HG03066 (cell line): ENCODE measurements around the gene LAMTOR1.
A peak's percentile ranks its signal among the peaks of the same experiment; 100 is the strongest.
"Not testable (repeated sequence)": the region's sequence is repeated elsewhere in the genome, so short reads cannot be mapped to it uniquely, and the experiment has no call there.

Experiments used
- ATAC-seq: cut with Tn5 transposase; IDR thresholded peaks from one replicate; pipeline ENCODE4 v1.9.1; 2021; ENCODE audit warnings: low read depth; ENCODE audit not compliant: unreplicated experiment

The LAMTOR1 gene

GRCh38 chr11:72102946-72103753 lies at the start of gene LAMTOR1:
LAMTOR1 (minus strand) TSS chr11:72103297; CDS start chr11:72103224, 73 bp downstream.
- ATAC-seq: peak; percentile 93

GRCh38 chr11:72150882-72151281 lies 47.8 kb upstream of the LAMTOR1 start:
- no peak for ATAC-seq

DNA sequence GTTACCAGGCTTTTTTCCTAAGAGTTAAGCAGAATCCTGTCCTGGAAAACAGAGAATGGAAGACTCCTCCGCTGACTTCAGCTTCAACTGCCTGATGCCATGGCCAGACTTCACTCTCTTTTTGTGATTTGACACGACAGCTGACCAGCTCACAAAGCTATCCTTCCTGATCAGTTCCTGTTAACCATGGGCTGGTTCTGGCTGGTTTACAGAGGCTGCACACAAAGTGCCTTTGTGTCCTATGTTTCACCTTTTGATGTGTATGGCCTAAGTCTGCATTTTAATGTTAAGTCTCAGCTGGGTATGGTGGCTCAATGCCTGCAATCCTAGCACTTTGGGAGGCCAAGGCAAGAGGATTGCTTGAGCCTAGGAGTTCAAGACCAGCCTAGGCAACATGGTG lies 43.5 kb upstream of the LAMTOR1 start:
- ATAC-seq: no peak

GRCh38 chr11:72144807-72145565 lies 41.9 kb upstream of the LAMTOR1 start:
- ATAC-seq: no peak

DNA sequence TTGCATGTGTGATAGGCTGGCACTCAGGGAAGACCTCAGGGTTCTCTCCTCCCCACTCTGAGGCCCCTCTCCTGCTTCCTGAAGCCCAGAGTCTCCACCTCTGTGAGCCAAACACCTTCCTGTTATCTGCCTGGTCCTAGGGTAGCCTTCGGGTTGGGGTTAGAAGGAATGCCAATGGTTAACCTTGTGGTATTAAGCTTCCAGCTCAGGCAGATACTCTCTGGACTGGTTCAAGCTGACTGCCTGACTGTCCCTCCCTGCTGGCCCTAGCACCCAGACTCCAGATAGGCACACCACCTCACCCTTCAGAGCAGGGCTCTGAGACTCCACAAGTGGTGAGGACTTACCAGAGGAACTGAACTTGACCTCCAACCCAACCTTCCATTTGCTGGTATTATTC lies 39.4 kb upstream of the LAMTOR1 start:
- ATAC-seq: not testable (repeated sequence)

- not testable (repeated sequence) for ATAC-seq
These were observed 39.0 kb upstream of the LAMTOR1 start for GRCh38 chr11:72142086-72142485.

DNA sequence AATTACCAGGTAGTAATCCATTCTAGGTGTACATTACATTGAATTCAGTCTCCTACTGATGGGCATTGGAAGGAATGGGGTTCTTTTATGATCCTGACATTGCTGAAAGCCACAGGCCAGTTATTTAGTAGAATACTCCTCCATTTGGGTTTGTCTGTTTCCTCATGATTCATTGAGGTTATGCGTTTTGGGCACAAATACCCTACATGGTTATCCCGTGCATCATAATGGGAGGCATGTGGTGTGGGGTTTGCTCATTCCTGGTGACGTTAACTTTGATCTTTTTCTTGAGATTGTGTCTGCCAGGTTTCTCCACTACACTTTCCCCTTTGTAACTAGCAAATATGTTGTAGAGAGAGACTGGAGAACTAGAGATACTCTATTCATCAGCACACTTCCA lies 38.0 kb upstream of the LAMTOR1 start:
- no peak for ATAC-seq

- no peak for ATAC-seq
These were observed 37.6 kb upstream of the LAMTOR1 start for GRCh38 chr11:72140661-72141060.

DNA sequence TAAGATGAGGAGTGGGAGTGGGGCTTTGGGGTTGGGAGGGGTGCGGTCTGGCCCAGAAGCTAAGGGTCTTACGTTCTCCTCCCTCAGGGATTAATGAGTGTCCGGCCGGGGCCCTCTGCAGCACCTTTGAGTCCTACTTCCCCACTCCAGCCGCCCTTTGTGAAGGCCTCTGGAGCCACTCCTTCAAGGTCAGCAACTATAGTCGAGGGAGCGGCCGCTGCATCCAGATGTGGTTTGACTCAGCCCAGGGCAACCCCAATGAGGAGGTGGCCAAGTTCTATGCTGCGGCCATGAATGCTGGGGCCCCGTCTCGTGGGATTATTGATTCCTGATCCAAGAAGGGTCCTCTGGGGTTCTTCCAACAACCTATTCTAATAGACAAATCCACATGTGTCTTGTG lies 36.4 kb upstream of the LAMTOR1 start:
- no peak for ATAC-seq

GRCh38 chr11:72138821-72139390 lies 35.8 kb upstream of the LAMTOR1 start:
- no peak for ATAC-seq

DNA sequence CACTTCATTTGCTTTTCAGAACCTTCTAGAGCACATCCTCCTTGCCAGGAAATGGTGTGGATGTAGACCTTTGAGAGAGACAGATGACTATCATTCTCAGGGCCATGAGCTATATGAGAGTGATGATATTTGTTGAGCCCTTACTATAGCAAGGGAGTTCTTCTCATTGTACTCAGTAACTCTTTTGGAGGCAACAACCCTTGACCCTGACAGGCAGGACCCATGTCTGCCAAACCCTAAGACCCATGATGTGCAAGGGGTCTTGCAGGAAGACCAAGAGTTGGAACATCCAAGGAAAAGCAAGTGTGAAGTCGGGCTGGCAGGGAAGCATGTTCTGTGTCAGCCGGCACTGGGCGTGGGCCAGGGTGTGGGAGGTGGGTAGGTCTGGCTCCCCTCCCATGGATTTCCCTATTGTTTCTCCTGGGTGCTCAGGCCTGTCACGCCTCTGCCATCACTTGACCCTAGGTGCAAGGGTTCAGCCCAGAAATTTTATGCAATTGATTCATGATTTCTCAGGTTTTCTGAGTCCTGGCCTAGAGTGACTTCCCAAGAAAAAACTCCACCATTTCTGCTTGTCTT lies 33.7 kb upstream of the LAMTOR1 start:
- no peak for ATAC-seq

GRCh38 chr11:72135891-72136683 lies 33.0 kb upstream of the LAMTOR1 start:
- no peak for ATAC-seq

GRCh38 chr11:72135473-72135872 lies 32.4 kb upstream of the LAMTOR1 start, which contains the start of gene FOLR3:
FOLR3 (plus strand) TSS chr11:72135725; CDS start chr11:72135953, 228 bp downstream.
- not testable (repeated sequence) for ATAC-seq

GRCh38 chr11:72132646-72133045 lies 29.5 kb upstream of the LAMTOR1 start:
- no peak for ATAC-seq

DNA sequence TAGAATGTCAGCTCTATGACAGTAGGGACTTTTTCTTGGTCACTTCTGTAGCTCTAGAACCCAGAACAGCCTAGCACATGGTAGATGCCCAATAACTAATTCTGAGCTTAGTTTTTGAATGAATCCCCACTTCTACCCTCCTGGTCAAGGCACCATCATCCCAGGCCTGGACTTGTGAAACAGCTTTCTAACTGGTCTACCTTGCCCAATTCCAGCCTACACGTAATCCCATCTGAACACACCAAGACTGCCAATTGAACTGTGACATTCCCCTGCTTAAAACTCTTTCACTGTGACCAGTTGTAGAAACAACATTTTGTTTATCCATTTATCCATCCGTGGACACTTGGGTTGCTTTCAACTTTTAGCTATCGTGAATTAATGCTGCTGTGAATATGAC lies 26.3 kb upstream of the LAMTOR1 start:
- ATAC-seq: no peak

GRCh38 chr11:72127923-72128322 lies 24.8 kb upstream of the LAMTOR1 start:
- ATAC-seq: no peak

GRCh38 chr11:72125956-72126355 lies 22.9 kb upstream of the LAMTOR1 start:
- no peak for ATAC-seq

DNA sequence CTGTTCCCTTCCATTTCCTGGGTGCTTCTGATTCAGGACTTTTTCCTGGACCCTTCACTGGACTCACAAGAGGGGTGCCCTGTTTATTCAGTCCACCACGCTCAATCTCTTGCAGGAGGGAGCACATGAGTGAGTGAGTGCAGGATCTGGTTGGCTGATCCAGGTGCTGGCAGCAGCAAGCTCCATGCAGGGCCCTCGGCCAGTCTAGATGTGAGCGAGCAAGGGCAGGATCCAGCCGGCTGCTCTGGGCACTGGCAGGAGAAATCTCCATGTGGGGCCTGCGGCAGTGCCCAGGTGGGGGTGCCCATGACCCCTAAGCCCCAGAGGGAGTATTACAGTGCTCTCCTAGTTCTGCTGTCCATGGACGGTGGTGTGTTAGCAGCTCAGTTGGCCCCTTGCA lies 20.9 kb upstream of the LAMTOR1 start:
- no peak for ATAC-seq

DNA sequence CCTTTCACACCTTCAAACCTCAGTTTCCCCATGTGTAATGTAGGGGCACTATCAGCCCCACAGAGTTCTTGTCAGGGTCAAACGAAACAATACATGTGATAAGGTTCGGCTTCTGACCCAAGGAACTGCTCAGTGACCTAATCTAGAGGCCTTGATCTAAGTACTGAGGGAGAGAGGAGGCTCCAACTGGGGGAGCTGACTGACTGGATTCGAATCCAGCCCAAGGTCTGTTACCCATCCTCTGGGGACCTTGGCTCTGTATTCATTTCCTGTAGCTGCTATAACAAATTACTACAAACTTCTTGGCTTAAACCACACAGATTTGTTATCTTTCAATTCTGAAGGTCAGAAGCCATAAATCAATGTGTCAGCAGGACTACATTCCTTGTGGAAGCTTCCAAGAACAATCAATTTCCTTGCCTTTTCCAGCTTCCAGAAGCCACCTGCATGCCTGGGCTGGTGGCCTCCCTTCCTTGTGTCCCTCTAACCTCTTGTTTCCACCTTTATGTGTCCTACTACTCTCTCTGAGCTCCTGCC lies 20.1 kb upstream of the LAMTOR1 start:
- no peak for ATAC-seq

- ATAC-seq: no peak
These were observed 19.5 kb upstream of the LAMTOR1 start for GRCh38 chr11:72122607-72123006.
